Liver (tissue), 3 donors: ENCODE results near the gene TTC23.

Experiments
- ATF3 ChIP-seq: IDR thresholded peaks from 2 replicates; pipeline ENCODE4 v1.6.1; 2016; ENCODE audit warnings: antibody characterized with exemption
- CTCF ChIP-seq: fragments of 150-350 bp; IDR thresholded peaks from 2 replicates; pipeline ENCODE4 v1.5.1; 2017; ENCODE audit warnings: improper control_type of control experiment, low read depth, low read length; ENCODE audit not compliant: missing input control
- EGR1 ChIP-seq, 2 donors: IDR thresholded peaks; 2 replicates each; pipeline ENCODE4 v1.6.1; 2016 to 2018; ENCODE audit warnings: antibody characterized with exemption in 2 of 2, low read depth in 2 of 2
- HNF4G ChIP-seq: IDR thresholded peaks from 2 replicates; pipeline ENCODE4 v1.6.1; 2016; ENCODE audit warnings: antibody characterized with exemption
- JUND ChIP-seq, 2 donors: IDR thresholded peaks; 2 replicates each; pipeline ENCODE4 v1.6.1; 2016; ENCODE audit warnings: antibody characterized with exemption in 2 of 2
- MAX ChIP-seq: IDR thresholded peaks from 2 replicates; pipeline ENCODE4 v1.6.1; 2016; ENCODE audit warnings: antibody characterized with exemption
- NR2F2 ChIP-seq: IDR thresholded peaks from 2 replicates; pipeline ENCODE4 v1.6.1; 2016; ENCODE audit warnings: antibody characterized with exemption
- REST ChIP-seq: IDR thresholded peaks from 2 replicates; pipeline ENCODE4 v1.6.1; 2016; ENCODE audit warnings: antibody characterized with exemption, mild to moderate bottlenecking
- SP1 ChIP-seq: IDR thresholded peaks from 2 replicates; pipeline ENCODE4 v1.6.1; 2018; ENCODE audit warnings: antibody characterized with exemption, mild to moderate bottlenecking
- TAF1 ChIP-seq: conservative IDR thresholded peaks from 2 replicates; pipeline ENCODE4 v1.6.1; 2016; ENCODE audit warnings: antibody characterized with exemption, mild to moderate bottlenecking
- ZBTB33 ChIP-seq: IDR thresholded peaks from 2 replicates; pipeline ENCODE4 v1.6.1; 2016; ENCODE audit warnings: antibody characterized with exemption
- donor health status: healthy.
- donor health status: healthy.

GRCh38 chr15:99182791-99183190, 66.6 kb downstream of the TTC23 start:
- TF ChIP-seq CTCF (no peak), TAF1 (no peak), JUND (IDR thresholded peaks at IDR 0.05) (no peak), REST (no peak), NR2F2 (no peak), MAX (no peak), ZBTB33 (no peak), EGR1 (IDR thresholded peaks at IDR 0.05; ENCODE audit: low read depth in 2 of 2) (no peak), HNF4G (no peak), SP1 (no peak), ATF3 (no peak)
